Lower lobe of right lung (tissue), 2 donors: ENCODE results near the gene SLC35F3. TPM values are rescaled to one million over a fixed set of nuclear protein-coding genes. Genes with fewer than 3 reads are reported as not detected.

Experiments used
- ATAC-seq, 2 donors: fragments of 200-7000 bp; cut with Tn5 transposase; one replicate each; pipeline ENCODE4 v1.9.1; 2020 to 2022; ENCODE audit warnings: mild to moderate bottlenecking in 2 of 2, moderate library complexity in 2 of 2
- DNase-seq: peaks from one replicate; pipeline ENCODE4 v3.0.0-alpha.2; 2020
- H3K27ac ChIP-seq: fragments of 200-600 bp; one replicate; pipeline ENCODE4 v1.8.0; 2022
- H3K27me3 ChIP-seq: fragments of 200-600 bp; one replicate; pipeline ENCODE4 v1.8.0; 2022; ENCODE audit warnings: low read depth
- H3K36me3 ChIP-seq: fragments of 200-600 bp; one replicate; pipeline ENCODE4 v1.8.0; 2022; ENCODE audit warnings: mild to moderate bottlenecking
- H3K4me1 ChIP-seq: fragments of 200-600 bp; one replicate; pipeline ENCODE4 v1.8.0; 2022
- H3K4me3 ChIP-seq: fragments of 200-600 bp; one replicate; pipeline ENCODE4 v1.8.0; 2022; ENCODE audit warnings: mild to moderate bottlenecking
- H3K9me3 ChIP-seq: fragments of 200-600 bp; one replicate; pipeline ENCODE4 v1.8.0; 2022
- CTCF ChIP-seq: fragments of 200-600 bp; IDR thresholded peaks from one replicate; pipeline ENCODE4 v1.8.0; 2022; ENCODE audit warnings: antibody characterized with exemption, mild to moderate bottlenecking
- intact Hi-C: fragments of 100-400 bp; cut with DNase I; formaldehyde crosslinking; loops from one replicate; pipeline ENCODE4 v1.11.0; 2022
- long read RNA-seq: library from polyadenylated mRNA; unstranded; transcript quantifications from one replicate; pipeline ENCODE4 v2.0.0, GENCODE V29; 2021
- total RNA-seq: library from RNA; stranded (reverse); fragmentation: NEBNext Ultra II Directional; extraction: Animal tissue kit (Norgen Biotek cat#: 25700); gene quantifications from one replicate; pipeline ENCODE4 v1.2.1, GENCODE V29; 2021
- donor health status: DM: no; HTN: yes; CAD: no; lungs with severe emphysema.

SLC35F3 gene
- 0.41 TPM for total RNA-seq
- long read RNA-seq, partial matches to known transcripts: 0 of 1 reads
- long read RNA-seq, other reads (novel, unspliced or antisense): 0 of 1 reads

GRCh38 chr1:233904633-233905415 lies at the start of gene SLC35F3:
SLC35F3 (plus strand) TSS chr1:233904676.
- intact Hi-C loops: no loop called here
- Histone ChIP-seq H3K4me3 (peak within 1 kb of the TSS; percentile 45), H3K9me3 (no peaks in the 10 kb centered on the region), H3K27ac (no peak within 1 kb of the TSS), H3K36me3 (no peaks in the 10 kb centered on the region), H3K4me1 (no peaks in the 10 kb centered on the region), H3K27me3 (peaks cover 30% of the 10 kb centered on the region)
- DNase-seq: peak; percentile 45
- ATAC-seq: peak; percentile 83 to 93
- TF ChIP-seq CTCF: peak; percentile 8

- Histone ChIP-seq H3K9me3 (no peaks in the 10 kb centered on the region), H3K27me3 (no peaks in the 10 kb centered on the region), H3K36me3 (no peaks in the 10 kb centered on the region), H3K4me3 (no peak overlapping the region), H3K27ac (no peak overlapping the region), H3K4me1 (no peaks in the 10 kb centered on the region)
- ATAC-seq (peak in 1 of 2 donors; percentile 37), DNase-seq (no peak)
- TF ChIP-seq CTCF: no peak
- intact Hi-C loops: no loop called here
These were observed 45.0 kb upstream of the SLC35F3 start for GRCh38 chr1:233859446-233859845.

- Histone ChIP-seq H3K27ac (no peak overlapping the region), H3K4me1 (no peaks in the 10 kb centered on the region), H3K27me3 (no peaks in the 10 kb centered on the region), H3K36me3 (no peaks in the 10 kb centered on the region), H3K4me3 (no peak overlapping the region), H3K9me3 (peaks cover 3% of the 10 kb centered on the region)
- ATAC-seq: no peak
- DNase-seq: no peak
- no peak for TF ChIP-seq CTCF
- intact Hi-C loops: no loop called here
These were observed 40.5 kb upstream of the SLC35F3 start for GRCh38 chr1:233863901-233864545.

GRCh38 chr1:233864578-233864977 lies 39.9 kb upstream of the SLC35F3 start:
- no peak for TF ChIP-seq CTCF
- Histone ChIP-seq H3K4me1 (no peaks in the 10 kb centered on the region), H3K27ac (no peak overlapping the region), H3K36me3 (no peaks in the 10 kb centered on the region), H3K9me3 (peaks cover 3% of the 10 kb centered on the region), H3K4me3 (no peak overlapping the region), H3K27me3 (no peaks in the 10 kb centered on the region)
- ATAC-seq (no peak), DNase-seq (no peak)
- intact Hi-C loops: no loop called here

GRCh38 chr1:233865216-233865615 lies 39.3 kb upstream of the SLC35F3 start:
- DNase-seq: no peak
- Histone ChIP-seq H3K27ac (no peak overlapping the region), H3K36me3 (no peaks in the 10 kb centered on the region), H3K27me3 (no peaks in the 10 kb centered on the region), H3K4me3 (no peak overlapping the region), H3K4me1 (no peaks in the 10 kb centered on the region), H3K9me3 (peaks cover 3% of the 10 kb centered on the region)
- no peak for TF ChIP-seq CTCF
- no peak for ATAC-seq
- intact Hi-C loops: no loop called here
